PC-3 (cell line): ENCODE measurements around the gene CFAP161.

Source experiments
- CTCF ChIP-seq: fragments of 300-600 bp; sonication (generic); conservative IDR thresholded peaks from 2 replicates; pipeline ENCODE4 v1.5.1; 2017; ENCODE audit warnings: antibody characterized with exemption, low read depth, mild to moderate bottlenecking, low read length
- EZH2 ChIP-seq: fragments of 300-600 bp; sonication (generic); IDR thresholded peaks from one replicate; pipeline ENCODE4 v1.6.1; 2017; ENCODE audit warnings: antibody characterized with exemption, mild to moderate bottlenecking, low read length; ENCODE audit not compliant: unreplicated experiment
- EZH2phosphoT487 ChIP-seq: fragments of 300-600 bp; sonication (generic); IDR thresholded peaks from 2 replicates; pipeline ENCODE4 v1.6.1; 2018; ENCODE audit warnings: mild to moderate bottlenecking, antibody characterized with exemption, low read length, borderline replicate concordance

- TF ChIP-seq CTCF (no peak), EZH2 (no peak), EZH2phosphoT487 (no peak)
Observed at GRCh38 chr15:81191701-81192100, 57.6 kb downstream of the CFAP161 start.
